ENCODE measurements around the gene TTLL12.

The TTLL12 gene
- total RNA-seq = 26.0 to 26.4 reads per million in 2 donors

GRCh38 chr22:43186272-43187170 lies at the start of gene TTLL12:
Gene TTLL12 (minus strand): TSS chr22:43187134. CDS start chr22:43187069, 65 bp downstream.
- peak; percentile 42 for DNase-seq

GRCh38 chr22:43235445-43236409 lies 48.8 kb upstream of the TTLL12 start:
- no peak for DNase-seq

GRCh38 chr22:43234264-43234988 lies 47.5 kb upstream of the TTLL12 start:
- DNase-seq = no peak

- DNase-seq = no peak
Measured at GRCh38 chr22:43233529-43233928, 46.6 kb upstream of the TTLL12 start.

- DNase-seq = no peak
Measured at GRCh38 chr22:43232445-43232844, 45.5 kb upstream of the TTLL12 start.

- DNase-seq = no peak
Measured at GRCh38 chr22:43231724-43232034, 44.7 kb upstream of the TTLL12 start.

GRCh38 chr22:43230971-43231723 lies 44.2 kb upstream of the TTLL12 start:
- no peak for DNase-seq

GRCh38 chr22:43230571-43230970 lies 43.6 kb upstream of the TTLL12 start:
- no peak for DNase-seq

- no peak for DNase-seq
Measured at GRCh38 chr22:43228863-43229262, 41.9 kb upstream of the TTLL12 start.

- DNase-seq = no peak
Measured at GRCh38 chr22:43228330-43228729, 41.4 kb upstream of the TTLL12 start.

GRCh38 chr22:43227239-43227630 lies 40.3 kb upstream of the TTLL12 start:
- no peak for DNase-seq

GRCh38 chr22:43226377-43227238 lies 39.7 kb upstream of the TTLL12 start:
- no peak for DNase-seq

- no peak for DNase-seq
Measured at GRCh38 chr22:43225609-43226008, 38.7 kb upstream of the TTLL12 start.

- DNase-seq = no peak
Measured at GRCh38 chr22:43222987-43223386, 36.1 kb upstream of the TTLL12 start.

GRCh38 chr22:43222262-43222661 lies 35.3 kb upstream of the TTLL12 start:
- no peak for DNase-seq

GRCh38 chr22:43220625-43221380 lies 33.9 kb upstream of the TTLL12 start:
- no peak for DNase-seq

- DNase-seq = no peak
Measured at GRCh38 chr22:43218786-43219185, 31.9 kb upstream of the TTLL12 start.

- no peak for DNase-seq
Measured at GRCh38 chr22:43217285-43218030, 30.5 kb upstream of the TTLL12 start.

GRCh38 chr22:43216738-43217137 lies 29.8 kb upstream of the TTLL12 start:
- no peak for DNase-seq

- DNase-seq = no peak
Measured at GRCh38 chr22:43213962-43214361, 27.0 kb upstream of the TTLL12 start.
